OCI-LY1 (cell line): ENCODE measurements around the gene FNDC11.

Source experiments
- EZH2 ChIP-seq: fragments of 200-600 bp; sonication (generic), shearing (Covaris generic); IDR thresholded peaks from 2 replicates; pipeline ENCODE4 v1.8.0; 2017; ENCODE audit warnings: borderline replicate concordance, mixed run types, mild to moderate bottlenecking, antibody characterized with exemption, low read length, moderate library complexity, mixed read lengths
- TF ChIP-seq, protein P1 (sequence below): fragments of 200-600 bp; sonication (generic), shearing (Covaris generic); IDR thresholded peaks from 2 replicates; pipeline ENCODE4 v1.5.1; 2017; ENCODE audit warnings: mild to moderate bottlenecking, antibody characterized with exemption, low read length, moderate library complexity, mixed read lengths

DNA sequence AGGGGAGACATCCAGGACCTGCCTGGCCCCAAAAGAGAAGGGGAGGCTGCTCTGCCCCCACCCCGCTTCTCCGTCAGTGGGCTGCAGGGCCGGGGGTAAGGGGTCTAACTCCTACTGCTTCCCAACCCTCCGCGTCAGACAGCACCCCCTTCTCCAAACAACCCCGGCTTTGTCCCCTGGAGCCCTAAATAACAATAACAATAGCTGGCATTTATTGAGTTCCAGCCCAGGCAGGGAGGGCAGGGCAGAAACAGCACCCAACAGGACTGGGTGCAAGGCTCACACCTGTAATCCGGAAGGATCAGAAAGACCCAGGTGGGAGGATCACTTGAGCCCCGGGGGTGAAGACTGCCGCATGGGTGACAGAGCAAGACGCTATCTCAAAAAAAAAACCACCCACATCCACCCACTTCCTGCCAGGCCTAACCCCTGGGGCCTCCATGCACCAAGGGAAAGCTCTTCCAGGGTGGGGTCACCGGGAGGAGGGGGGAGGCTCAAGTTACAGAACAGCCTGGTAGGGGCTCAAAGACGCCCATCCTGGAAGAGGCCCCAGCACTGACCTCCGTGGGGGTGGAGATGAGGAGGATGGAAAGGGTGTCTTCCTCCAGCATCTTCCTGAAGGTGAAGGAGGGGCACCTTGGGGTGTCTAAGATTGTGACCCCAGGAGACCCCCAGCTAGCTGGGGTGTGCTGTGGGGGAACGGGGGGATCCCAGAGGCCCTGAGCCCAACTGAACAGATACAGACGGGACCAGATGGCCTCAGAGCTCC is 1.3 kb upstream of the FNDC11 start:
- TF ChIP-seq, protein P1, sequence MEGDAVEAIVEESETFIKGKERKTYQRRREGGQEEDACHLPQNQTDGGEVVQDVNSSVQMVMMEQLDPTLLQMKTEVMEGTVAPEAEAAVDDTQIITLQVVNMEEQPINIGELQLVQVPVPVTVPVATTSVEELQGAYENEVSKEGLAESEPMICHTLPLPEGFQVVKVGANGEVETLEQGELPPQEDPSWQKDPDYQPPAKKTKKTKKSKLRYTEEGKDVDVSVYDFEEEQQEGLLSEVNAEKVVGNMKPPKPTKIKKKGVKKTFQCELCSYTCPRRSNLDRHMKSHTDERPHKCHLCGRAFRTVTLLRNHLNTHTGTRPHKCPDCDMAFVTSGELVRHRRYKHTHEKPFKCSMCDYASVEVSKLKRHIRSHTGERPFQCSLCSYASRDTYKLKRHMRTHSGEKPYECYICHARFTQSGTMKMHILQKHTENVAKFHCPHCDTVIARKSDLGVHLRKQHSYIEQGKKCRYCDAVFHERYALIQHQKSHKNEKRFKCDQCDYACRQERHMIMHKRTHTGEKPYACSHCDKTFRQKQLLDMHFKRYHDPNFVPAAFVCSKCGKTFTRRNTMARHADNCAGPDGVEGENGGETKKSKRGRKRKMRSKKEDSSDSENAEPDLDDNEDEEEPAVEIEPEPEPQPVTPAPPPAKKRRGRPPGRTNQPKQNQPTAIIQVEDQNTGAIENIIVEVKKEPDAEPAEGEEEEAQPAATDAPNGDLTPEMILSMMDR = no peak
- no peak for TF ChIP-seq EZH2
